Cardiac fibroblast (primary cell): ENCODE data around the gene KCNJ16.
"Not testable (repeated sequence)": the region's sequence is repeated elsewhere in the genome, so short reads cannot be mapped to it uniquely, and the experiment has no call there.

Experiments
- DNase-seq, 2 donors: peaks; one replicate each; pipeline versions ENCODE4 v3.0.0 to v3.0.0-alpha.2; 2010; ENCODE audit warnings: low read depth in 2 of 2
- H3K4me3 ChIP-seq, 2 donors: replicated peaks in 1 of 2; 1 replicate in 1 of 2; 2 replicates in 1 of 2; pipeline ENCODE4 v1.5.1; 2011; ENCODE audit warnings: low read depth in 2 of 2, low read length in 2 of 2, mild to moderate bottlenecking in 2 of 2, moderate library complexity in 1 of 2
- CTCF ChIP-seq: IDR thresholded peaks from one replicate; pipeline ENCODE4 v1.5.1; 2011; ENCODE audit warnings: low read depth, mild to moderate bottlenecking, low read length, inconsistent platforms

KCNJ16 gene

GRCh38 chr17:70034158-70034557 is 40.9 kb upstream of the KCNJ16 start:
- DNase-seq: peak in 1 of 2 donors; percentile 18

DNA sequence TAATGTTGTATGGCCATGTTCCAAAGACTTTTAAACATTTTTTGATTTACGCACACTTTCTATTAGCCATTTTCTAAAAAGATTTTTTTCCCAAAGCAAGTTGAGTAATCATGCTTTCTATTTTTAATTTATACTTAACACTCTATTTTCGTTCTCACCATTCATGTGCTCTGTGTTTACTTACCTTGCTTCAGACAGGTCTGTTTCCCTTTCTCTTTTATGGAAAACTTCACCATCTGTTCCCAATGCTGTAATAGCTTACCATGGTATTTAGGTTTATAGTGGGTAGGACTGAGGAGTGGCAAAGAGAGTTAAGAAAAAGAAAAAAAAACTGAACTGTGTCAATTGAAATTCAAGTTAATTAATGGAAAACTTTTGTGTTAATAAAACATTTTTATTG is 37.5 kb upstream of the KCNJ16 start:
- DNase-seq: no peak
- TF ChIP-seq CTCF: no peak
- H3K4me3 ChIP-seq: no peak overlapping the region

More at GRCh38 chr17:70034158-70034557, 40.9 kb upstream of the KCNJ16 start:
- H3K4me3 ChIP-seq: no peak overlapping the region
- no peak for TF ChIP-seq CTCF

- peak in 1 of 2 donors; percentile 80 for DNase-seq
- TF ChIP-seq CTCF: no peak
- no peak overlapping the region for H3K4me3 ChIP-seq
Measured at GRCh38 chr17:70040336-70040735, 34.7 kb upstream of the KCNJ16 start.

DNA sequence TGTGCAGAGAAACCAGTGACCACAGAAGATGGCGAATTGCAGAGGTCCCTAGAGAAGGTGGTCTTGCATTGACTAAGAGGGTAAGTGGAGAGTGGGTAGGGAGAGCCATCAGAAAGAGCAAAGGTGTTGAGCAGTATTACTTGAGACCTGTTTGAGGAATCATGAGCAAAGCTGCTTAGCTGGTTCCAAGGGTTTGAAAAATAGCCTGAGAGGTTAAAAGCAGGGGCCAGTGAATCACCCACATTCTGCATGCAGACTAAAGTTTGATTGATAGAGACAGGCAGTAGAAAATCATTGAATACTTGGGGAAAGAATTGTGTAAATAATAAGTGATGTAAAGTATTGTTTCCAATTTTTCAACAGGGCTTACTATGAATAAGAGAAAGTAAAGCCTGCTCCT is 34.0 kb upstream of the KCNJ16 start:
- no peak for DNase-seq
- no peak for TF ChIP-seq CTCF
- H3K4me3 ChIP-seq: no peak overlapping the region

- TF ChIP-seq CTCF: no peak
- H3K4me3 ChIP-seq: no peak overlapping the region
- no peak for DNase-seq
Measured at GRCh38 chr17:70041540-70041939, 33.5 kb upstream of the KCNJ16 start.

DNA sequence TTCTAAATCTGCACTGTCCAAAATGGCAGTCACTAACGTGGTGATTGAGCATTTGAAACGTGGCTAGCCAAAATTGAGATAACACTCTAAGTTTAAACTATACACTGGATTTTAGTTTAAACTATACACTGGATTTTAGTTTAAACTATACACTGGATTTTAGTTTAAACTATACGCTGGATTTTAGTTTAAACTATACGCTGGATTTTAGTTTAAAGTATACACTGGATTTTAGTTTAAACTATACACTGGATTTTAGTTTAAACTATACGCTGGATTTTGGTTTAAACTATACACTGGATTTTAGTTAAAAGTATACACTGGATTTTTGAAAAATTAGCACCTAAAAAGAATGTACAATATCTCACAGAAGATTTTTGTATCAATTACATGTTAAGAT is 29.2 kb upstream of the KCNJ16 start:
- DNase-seq, H3K4me3 ChIP-seq: not testable (repeated sequence)

DNA sequence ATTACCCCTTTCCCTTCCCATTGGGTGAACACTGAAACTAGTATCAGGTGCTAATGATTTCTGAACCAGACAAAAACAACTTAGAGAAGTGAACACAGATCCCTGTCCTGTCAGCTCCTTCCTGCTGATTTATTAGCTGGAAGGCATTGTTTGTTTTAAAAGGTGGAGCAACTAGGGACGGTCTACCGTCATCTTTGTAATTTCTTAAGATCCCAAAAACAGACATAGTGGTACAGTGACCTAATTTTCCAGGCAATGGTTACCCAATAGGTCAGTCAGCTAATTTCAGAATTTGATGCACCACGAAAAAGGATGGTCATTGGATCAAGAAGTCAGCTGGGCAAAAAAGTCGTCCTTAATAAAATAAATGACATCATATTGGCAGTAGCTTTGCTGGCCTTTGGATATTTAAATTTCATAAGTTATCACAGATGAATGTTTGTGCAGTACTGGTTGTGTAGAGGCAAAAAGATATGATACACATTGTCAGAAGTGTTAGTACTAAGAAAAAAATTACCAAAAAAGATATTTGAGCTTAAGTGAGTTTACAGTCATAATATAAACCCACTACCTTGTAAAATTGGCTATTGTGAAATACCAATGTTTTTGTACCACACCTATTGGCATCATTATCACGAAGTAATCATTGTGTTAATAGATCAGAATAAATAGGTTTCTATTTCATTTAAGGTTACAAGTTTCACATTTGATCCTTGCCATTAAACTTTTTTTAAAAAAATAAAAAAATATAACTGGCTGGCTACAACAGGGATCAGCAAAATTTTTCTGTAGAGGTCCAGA is 27.2 kb upstream of the KCNJ16 start:
- no peak for TF ChIP-seq CTCF
- DNase-seq: peak in 1 of 2 donors; percentile 59
- H3K4me3 ChIP-seq: no peak overlapping the region
